Vagina (tissue), 2 donors: ENCODE results near the gene PURA. TPM values are rescaled to one million over a fixed set of nuclear protein-coding genes. Genes with fewer than 3 reads are reported as not detected.

ENCODE experiments used
- DNase-seq, 2 donors: peaks; one replicate each; pipeline ENCODE4 v3.0.0-alpha.2; 2017; ENCODE audit errors: extremely low spot score in 2 of 2
- H3K27ac ChIP-seq: fragments of 200-600 bp; sonication (generic); one replicate; pipeline ENCODE4 v1.5.1; 2019
- H3K27me3 ChIP-seq: fragments of 200-600 bp; sonication (generic); one replicate; pipeline ENCODE4 v1.5.1; 2019
- H3K36me3 ChIP-seq, 2 donors: fragments of 200-600 bp; sonication (generic); one replicate each; pipeline ENCODE4 v1.5.1; 2017 to 2019
- H3K4me1 ChIP-seq: fragments of 200-600 bp; sonication (generic); one replicate; pipeline ENCODE4 v1.5.1; 2019
- H3K4me3 ChIP-seq, 2 donors: fragments of 200-600 bp; sonication (generic); 1 replicate in 1 of 2; 2 replicates in 1 of 2; pipeline ENCODE4 v1.5.1; 2016 to 2019
- H3K9me3 ChIP-seq: fragments of 200-600 bp; sonication (generic); one replicate; pipeline ENCODE4 v1.5.1; 2019
- POLR2A ChIP-seq, 2 donors: fragments of 450-650 bp; IDR thresholded peaks; one replicate each; pipeline ENCODE4 v1.6.1; 2017; ENCODE audit warnings: antibody characterized with exemption in 2 of 2, mild to moderate bottlenecking in 2 of 2, moderate library complexity in 2 of 2
- POLR2AphosphoS5 ChIP-seq, 2 donors: sonication (generic); formaldehyde crosslinking; IDR thresholded peaks; one replicate each; pipeline ENCODE4 v1.9.0; 2017; ENCODE audit warnings: antibody characterized with exemption in 2 of 2, mild to moderate bottlenecking in 2 of 2, low read depth in 1 of 2; ENCODE audit not compliant: insufficient read depth in 1 of 2
- intact Hi-C: fragments of 100-400 bp; cut with DNase I; formaldehyde crosslinking; loops from one replicate; pipeline ENCODE4 v1.15.1; 2023
- total RNA-seq: library from RNA; depleted of rRNA; stranded (reverse); fragments of >200 nt; gene quantifications from one replicate; pipeline ENCODE4 v1.2.3, GENCODE V29; 2016
- TF ChIP-seq, protein P1 (sequence below), 3 experiments: fragments of 450-650 bp in 2 of 3; fragments of 200-600 bp in 1 of 3; sonication (generic) in 1 of 3; IDR thresholded peaks; one replicate each; pipeline ENCODE4 v1.5.1; 2017 to 2019; ENCODE audit warnings: antibody characterized with exemption in 3 of 3, mild to moderate bottlenecking in 2 of 3, moderate library complexity in 2 of 3

PURA gene
- total RNA-seq, 1 donor from 2014 or later: 29.7 TPM

- intact Hi-C loops: no loop called here
- TF ChIP-seq POLR2A (IDR thresholded peaks at IDR 0.05) (no peak), POLR2AphosphoS5 (IDR thresholded peaks at IDR 0.05; ENCODE audit: insufficient read depth in 1 of 2, low read depth in 1 of 2) (no peak)
- TF ChIP-seq, protein P1, sequence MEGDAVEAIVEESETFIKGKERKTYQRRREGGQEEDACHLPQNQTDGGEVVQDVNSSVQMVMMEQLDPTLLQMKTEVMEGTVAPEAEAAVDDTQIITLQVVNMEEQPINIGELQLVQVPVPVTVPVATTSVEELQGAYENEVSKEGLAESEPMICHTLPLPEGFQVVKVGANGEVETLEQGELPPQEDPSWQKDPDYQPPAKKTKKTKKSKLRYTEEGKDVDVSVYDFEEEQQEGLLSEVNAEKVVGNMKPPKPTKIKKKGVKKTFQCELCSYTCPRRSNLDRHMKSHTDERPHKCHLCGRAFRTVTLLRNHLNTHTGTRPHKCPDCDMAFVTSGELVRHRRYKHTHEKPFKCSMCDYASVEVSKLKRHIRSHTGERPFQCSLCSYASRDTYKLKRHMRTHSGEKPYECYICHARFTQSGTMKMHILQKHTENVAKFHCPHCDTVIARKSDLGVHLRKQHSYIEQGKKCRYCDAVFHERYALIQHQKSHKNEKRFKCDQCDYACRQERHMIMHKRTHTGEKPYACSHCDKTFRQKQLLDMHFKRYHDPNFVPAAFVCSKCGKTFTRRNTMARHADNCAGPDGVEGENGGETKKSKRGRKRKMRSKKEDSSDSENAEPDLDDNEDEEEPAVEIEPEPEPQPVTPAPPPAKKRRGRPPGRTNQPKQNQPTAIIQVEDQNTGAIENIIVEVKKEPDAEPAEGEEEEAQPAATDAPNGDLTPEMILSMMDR (IDR thresholded peaks at IDR 0.05): no peak
Observed at GRCh38 chr5:140165923-140166270, 52.0 kb downstream of the PURA start.

DNA sequence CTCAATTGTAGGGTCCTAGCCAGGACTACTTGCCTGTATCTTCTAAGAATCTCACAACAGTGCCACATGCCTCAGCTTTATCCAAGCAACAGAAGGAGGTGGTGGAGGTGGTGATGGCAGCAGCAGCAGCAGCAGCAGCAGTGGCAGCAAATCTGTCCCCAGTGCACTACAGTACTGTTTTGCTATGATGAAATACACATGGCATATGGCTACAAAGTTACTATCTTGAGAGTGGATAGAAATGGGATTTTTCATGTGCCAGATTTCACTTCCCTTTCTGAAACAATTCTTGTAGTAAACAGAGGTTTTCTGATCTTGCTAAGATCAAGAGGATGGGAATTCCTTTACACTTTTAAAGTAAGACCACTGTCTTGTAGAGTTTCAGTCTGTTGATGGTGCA lies 53.0 kb downstream of the PURA start:
- Histone ChIP-seq H3K27me3 (no peaks in the 10 kb centered on the region), H3K9me3 (no peaks in the 10 kb centered on the region), H3K36me3 (no peaks in the 10 kb centered on the region), H3K4me3 (no peak overlapping the region), H3K27ac (no peak overlapping the region), H3K4me1 (no peaks in the 10 kb centered on the region)
- TF ChIP-seq POLR2A (IDR thresholded peaks at IDR 0.05) (no peak), POLR2AphosphoS5 (IDR thresholded peaks at IDR 0.05; ENCODE audit: insufficient read depth in 1 of 2, low read depth in 1 of 2) (no peak)
- TF ChIP-seq, protein P1 (IDR thresholded peaks at IDR 0.05): no peak
- intact Hi-C loops: no loop called here
- no peak for DNase-seq

More at GRCh38 chr5:140165923-140166270, 52.0 kb downstream of the PURA start:
- H3K27me3 ChIP-seq: no peaks in the 10 kb centered on the region
- no peaks in the 10 kb centered on the region for H3K4me1 ChIP-seq
- no peaks in the 10 kb centered on the region for H3K36me3 ChIP-seq
- no peaks in the 10 kb centered on the region for H3K9me3 ChIP-seq
- no peak overlapping the region for H3K27ac ChIP-seq
- DNase-seq: no peak
- no peak overlapping the region for H3K4me3 ChIP-seq

- intact Hi-C loops: no loop called here
Observed at GRCh38 chr5:140168371-140168770, 54.5 kb downstream of the PURA start.

DNA sequence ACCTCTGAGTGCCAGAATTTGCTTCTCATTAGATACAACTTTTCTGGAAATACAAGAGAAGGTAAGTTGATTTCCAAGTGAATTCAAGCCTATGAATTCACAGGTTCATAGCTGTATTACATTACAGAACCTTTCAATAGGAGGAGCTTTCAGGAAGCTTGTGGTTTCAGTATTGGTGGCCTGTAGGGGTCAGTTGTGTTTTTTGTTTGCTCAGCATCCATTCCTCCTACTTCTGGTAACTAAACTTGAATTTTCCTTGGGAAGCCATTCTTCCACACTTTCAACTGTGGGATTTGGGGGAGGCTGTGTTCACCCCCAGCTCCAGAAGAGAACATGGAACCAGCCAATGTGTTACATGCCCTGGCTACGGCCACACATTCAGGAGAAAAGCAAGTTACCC lies 55.5 kb downstream of the PURA start:
- Histone ChIP-seq H3K9me3 (no peaks in the 10 kb centered on the region), H3K4me3 (no peak overlapping the region), H3K36me3 (no peaks in the 10 kb centered on the region), H3K4me1 (peaks cover 4% of the 10 kb centered on the region), H3K27ac (no peak overlapping the region), H3K27me3 (no peaks in the 10 kb centered on the region)
- intact Hi-C loops: no loop called here
- DNase-seq: no peak
- TF ChIP-seq, protein P1 (IDR thresholded peaks at IDR 0.05): no peak
- TF ChIP-seq POLR2A (IDR thresholded peaks at IDR 0.05) (no peak), POLR2AphosphoS5 (IDR thresholded peaks at IDR 0.05; ENCODE audit: insufficient read depth in 1 of 2, low read depth in 1 of 2) (no peak)

More at GRCh38 chr5:140168371-140168770, 54.5 kb downstream of the PURA start:
- no peaks in the 10 kb centered on the region for H3K36me3 ChIP-seq
- TF ChIP-seq, protein P1 (IDR thresholded peaks at IDR 0.05): no peak
- no peak for TF ChIP-seq POLR2AphosphoS5 (IDR thresholded peaks at IDR 0.05; ENCODE audit: insufficient read depth in 1 of 2, low read depth in 1 of 2)
- no peak for TF ChIP-seq POLR2A (IDR thresholded peaks at IDR 0.05)
- no peak overlapping the region for H3K4me3 ChIP-seq
- H3K27ac ChIP-seq: no peak overlapping the region
- H3K9me3 ChIP-seq: no peaks in the 10 kb centered on the region
- no peaks in the 10 kb centered on the region for H3K4me1 ChIP-seq
- no peak for DNase-seq
- H3K27me3 ChIP-seq: no peaks in the 10 kb centered on the region

GRCh38 chr5:140172483-140172882 lies 58.6 kb downstream of the PURA start:
- no peak for TF ChIP-seq POLR2AphosphoS5 (IDR thresholded peaks at IDR 0.05; ENCODE audit: insufficient read depth in 1 of 2, low read depth in 1 of 2)
- Histone ChIP-seq H3K27me3 (no peaks in the 10 kb centered on the region), H3K27ac (no peak overlapping the region), H3K4me1 (peaks cover 26% of the 10 kb centered on the region), H3K36me3 (no peaks in the 10 kb centered on the region), H3K9me3 (no peaks in the 10 kb centered on the region), H3K4me3 (no peak overlapping the region)
- intact Hi-C loops: no loop called here
- no peak for DNase-seq
